GM21367 (cell line): Measurements from ENCODE around the gene GATB.

Experiments used
- ATAC-seq: cut with Tn5 transposase; IDR thresholded peaks from one replicate; pipeline ENCODE4 v1.9.1; 2021; ENCODE audit not compliant: unreplicated experiment

Gene GATB, protein sequence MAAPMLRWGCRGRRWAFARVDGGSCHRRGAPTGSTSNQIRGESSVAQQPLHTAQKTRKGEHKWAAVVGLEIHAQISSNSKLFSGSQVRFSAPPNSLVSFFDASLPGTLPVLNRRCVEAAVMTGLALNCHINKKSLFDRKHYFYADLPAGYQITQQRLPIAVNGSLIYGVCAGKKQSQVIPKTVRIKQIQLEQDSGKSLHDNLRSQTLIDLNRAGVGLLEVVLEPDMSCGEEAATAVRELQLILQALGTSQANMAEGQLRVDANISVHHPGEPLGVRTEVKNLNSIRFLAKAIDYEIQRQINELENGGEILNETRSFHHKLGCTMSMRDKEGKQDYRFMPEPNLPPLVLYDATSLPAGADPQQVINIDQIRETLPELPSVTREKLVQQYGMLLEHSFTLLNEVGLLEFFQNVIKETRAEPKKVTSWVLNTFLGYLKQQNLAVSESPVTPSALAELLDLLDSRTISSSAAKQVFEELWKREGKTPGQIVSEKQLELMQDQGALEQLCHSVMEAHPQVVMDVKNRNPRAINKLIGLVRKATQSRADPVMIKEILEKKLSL

DNA sequence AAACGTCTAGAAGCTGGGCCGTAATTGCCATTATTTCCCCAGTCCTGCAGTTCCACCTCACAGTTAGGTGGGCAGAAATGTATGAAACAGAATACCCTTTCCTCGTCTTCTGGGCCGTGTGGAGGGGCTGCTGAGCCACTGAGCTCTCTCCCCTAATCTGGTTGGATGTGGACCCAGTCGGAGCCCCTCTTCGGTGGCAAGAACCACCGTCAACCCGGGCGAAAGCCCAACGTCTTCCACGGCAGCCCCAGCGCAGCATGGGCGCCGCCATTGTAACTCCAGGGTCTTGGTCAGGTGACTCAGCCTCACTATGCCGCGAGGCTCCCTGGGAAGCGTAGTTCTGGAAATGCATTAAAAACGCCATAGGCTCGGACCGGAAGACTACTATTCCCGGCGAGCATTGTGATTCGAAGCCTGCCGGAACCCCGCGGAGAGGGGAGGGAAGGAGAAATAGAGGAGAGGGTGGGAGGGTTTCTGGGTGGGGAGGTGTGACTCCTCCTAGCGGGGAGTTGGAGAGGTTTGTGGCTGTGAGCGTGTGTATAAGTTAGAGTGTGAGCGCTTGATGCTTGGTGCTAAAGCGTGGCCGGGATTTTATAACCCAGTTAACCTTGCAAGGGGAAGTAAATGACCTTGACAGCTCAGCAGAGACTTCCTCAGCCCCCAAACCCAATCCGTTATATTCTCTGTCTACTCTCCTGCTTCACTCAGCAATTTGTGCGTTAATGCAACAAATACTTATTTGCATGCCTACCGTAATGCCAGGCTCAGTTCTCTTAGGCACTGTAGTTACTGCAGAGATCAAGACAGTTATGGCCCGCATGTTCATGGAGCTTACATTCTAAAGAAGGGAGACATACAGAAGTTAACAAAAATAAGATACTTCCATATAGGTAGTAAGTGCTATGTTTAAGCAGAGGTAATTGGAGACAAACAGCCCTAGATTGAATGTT is at the start of gene GATB:
GATB (minus strand) TSS at position 296 of the 950 bp plus-strand sequence; CDS start at position 271, 25 bp downstream.
- peak; percentile 99 for ATAC-seq

- no peak for ATAC-seq
These were observed 49.7 kb upstream of the GATB start for GRCh38 chr4:151810476-151810875.

DNA sequence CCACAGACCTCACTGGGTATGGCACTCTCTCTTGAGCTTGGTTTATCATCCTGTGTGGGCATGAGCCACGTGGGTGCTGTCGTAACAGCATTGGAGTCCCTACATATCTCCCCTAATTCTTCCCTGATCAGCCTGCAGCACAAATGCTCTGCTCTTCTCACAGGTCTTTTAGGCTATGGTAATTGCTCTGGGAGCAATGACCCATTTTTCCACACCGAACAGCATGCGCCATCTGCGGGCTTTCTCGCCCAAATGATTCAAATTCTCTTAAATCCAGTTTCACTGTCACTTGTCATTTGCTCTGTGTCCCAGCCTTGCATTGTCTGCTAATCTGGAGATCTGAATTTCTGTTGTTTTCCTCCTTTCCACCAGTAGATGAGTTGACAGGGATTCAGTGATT is 48.9 kb upstream of the GATB start:
- no peak for ATAC-seq

DNA sequence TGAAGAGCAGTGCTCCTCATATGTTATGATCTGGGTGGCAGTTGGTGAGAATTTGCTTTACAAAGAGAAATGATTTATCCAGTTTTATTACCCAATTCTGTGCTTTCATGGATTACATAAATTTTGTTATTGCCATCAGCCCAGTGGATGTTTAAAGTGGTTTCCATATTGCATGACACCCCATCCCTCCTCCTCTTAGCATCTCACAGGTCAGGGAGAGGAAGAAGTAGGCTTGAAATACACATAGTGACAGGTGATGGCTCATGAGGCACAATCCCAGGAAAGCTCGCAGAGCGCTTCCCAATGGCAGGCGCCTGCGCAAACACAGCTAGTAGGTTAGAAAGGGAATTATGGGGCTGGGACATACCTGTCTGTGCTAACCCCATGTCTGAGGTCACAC is 47.7 kb upstream of the GATB start:
- no peak for ATAC-seq

DNA sequence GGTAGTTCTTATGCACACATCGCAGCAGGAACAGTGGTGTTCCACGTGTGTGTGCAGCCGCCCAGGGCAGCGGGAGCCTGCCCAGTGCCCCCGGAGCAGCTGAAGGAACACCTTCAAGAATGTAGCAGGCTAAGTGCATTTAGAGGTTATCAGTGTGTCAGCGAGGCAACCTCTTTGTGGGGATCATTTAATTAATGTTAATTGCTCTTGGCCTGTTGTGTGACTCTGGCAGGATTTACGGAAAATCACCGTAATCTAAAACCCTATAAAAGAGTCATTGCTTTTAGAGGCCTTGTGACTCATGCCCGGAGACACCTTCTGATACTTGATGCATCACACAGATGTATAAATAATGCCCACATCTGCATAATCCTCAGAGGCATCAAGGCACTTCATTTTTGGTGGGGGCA is 47.3 kb upstream of the GATB start:
- no peak for ATAC-seq

DNA sequence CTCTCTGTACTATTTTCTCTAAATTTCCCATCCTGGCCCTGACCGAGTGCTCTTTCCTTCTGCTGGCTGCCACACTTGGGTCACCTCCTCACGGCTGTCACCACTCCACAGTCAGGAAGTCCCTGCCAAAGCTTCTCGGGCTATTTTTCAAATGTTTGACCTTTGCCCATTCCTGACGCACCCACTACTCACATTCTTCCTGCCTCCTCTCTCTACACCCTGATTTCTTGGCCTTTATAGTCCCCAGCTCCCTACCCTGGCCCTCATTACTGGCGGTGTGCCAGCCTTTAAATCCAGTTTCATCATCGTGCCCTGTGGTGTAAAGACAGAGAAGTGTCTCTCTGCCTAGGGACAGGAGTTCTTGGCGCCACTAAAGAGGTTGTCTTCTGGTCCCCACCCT is 46.4 kb upstream of the GATB start:
- ATAC-seq = no peak

GRCh38 chr4:151806511-151806927 is 45.7 kb upstream of the GATB start:
- no peak for ATAC-seq

- ATAC-seq = no peak
These were observed 44.0 kb upstream of the GATB start for GRCh38 chr4:151804821-151805220.

DNA sequence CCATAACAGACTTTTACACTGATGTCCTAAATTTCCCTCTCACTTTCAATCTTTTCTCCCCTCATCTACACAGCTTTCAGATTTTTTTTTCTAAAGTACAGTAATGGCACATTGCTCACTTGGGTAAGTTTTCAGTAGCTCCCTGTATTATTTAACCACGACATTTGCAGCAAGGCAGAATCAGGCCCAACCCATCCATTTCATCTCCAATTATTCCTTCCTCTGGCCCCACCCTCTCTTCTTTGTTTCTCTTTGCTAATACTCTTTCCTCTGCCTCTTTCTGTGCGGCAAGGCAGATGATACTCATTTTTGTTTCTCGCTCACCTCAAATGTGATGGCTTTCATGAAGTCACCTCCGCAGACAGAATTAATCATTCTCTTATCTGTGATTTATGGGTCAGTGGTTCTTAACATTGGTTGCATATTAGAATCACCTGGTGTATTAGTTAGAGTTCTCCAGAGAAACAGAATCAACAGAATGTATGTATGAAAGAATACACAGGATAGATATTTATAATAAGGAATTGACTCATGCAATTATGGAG is 43.4 kb upstream of the GATB start:
- no peak for ATAC-seq

- ATAC-seq = no peak
These were observed 42.4 kb upstream of the GATB start for GRCh38 chr4:151803246-151803645.

DNA sequence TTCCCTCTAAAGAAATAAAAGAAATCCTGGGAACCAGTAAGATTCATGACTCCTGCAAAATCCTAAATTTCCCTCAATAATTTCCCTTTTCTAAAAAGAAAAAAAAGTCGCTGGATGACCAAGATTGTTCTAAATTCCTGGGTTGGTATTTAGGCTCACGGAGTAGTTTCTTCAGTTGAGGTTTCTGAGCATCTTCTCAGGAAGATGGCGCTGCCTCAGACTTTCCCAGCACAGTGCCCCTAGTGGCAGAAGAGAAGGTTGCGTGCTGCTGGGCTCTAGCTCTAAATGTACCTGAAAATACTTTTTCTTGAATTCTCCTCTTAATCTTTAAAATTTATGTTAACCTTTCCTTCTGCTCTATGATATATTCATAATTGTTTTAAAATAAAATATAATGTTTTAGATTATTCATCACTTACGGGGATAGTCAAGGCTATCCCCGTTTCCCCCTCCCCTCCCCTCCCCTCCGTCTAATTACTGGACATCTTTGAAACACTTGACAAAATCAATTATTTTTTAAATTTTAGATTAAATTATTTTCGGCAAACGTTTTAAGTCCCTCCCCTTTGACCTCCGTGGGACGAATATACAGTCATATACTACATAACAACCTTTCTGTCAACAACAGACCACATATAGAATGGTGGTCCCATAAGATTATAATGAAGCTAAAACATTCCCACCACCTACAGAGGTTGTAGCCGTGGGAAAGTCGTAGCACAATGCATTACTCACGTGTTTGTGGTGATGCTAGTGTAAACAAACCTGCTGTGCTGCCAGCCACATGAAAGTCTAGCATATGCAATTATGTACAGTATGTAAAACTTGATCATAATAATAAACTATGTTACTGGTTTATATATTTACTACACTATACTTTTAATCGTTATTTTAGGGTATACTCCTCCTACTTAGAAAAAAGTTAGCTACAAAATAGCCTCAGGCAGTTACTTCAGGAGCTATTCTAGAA is 41.0 kb upstream of the GATB start:
- ATAC-seq = peak; percentile 47

GRCh38 chr4:151799417-151800012 is 38.7 kb upstream of the GATB start:
- no peak for ATAC-seq

- ATAC-seq = peak; percentile 77
These were observed 38.0 kb upstream of the GATB start for GRCh38 chr4:151798678-151799416.

- no peak for ATAC-seq
These were observed 37.0 kb upstream of the GATB start for GRCh38 chr4:151797853-151798252.

- no peak for ATAC-seq
These were observed 36.3 kb upstream of the GATB start for GRCh38 chr4:151797131-151797530.

DNA sequence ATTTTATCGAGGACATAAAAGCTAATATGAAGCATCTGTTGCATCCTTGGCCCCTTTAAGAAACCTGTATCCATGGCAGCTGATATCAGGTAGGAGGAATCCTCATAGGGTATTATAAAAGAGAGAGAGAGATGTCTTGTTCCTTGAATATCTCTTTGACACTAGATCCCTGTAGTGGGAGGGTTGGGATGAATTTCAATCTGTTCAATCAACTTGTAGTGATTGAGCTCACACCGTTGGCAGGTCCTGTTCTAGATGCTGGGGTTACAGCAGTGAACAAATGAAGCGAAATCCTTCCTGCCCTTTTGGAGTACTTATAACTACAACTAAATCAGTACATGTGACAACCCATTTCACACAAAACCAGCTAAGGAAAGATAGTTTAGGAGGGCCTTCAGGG is 35.3 kb upstream of the GATB start:
- ATAC-seq = no peak

DNA sequence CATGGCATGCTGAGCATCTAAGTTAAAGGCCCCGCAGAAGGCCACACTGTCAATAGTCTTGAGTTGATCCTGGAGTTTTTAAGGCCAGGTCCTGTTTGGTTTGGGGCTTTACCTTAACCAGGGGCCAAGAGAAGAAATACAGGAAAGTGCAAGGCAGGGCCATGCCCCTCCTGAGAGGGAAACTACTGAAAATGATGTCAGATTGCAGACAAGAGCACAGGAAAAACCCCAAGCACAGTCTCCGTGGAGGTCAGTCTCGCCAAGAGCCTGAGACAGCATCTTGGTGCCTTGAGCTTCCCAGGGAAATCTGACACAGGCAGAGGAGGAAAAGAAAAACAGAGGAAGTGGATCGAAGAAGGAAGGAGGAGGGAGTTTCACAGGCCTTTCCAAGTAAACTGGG is 32.2 kb upstream of the GATB start:
- no peak for ATAC-seq

DNA sequence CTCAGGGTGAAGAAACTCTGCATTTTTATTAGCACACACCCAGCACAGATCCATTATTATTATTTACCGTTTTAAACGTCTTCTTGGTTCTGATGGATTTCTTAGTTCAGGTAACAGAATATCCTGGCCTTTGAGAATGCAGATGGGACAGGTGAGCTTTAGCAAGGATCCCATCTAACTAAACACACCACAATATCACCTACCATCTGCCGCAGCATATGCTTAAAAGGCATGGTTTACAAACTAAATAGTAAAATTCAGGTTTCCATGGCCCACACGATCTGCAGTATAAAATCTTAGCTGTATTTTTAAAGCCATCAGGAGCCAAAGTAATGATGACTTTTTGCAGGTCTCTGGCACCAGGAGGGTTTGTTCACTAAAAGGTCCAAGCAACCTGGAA is 31.7 kb upstream of the GATB start:
- ATAC-seq = no peak

DNA sequence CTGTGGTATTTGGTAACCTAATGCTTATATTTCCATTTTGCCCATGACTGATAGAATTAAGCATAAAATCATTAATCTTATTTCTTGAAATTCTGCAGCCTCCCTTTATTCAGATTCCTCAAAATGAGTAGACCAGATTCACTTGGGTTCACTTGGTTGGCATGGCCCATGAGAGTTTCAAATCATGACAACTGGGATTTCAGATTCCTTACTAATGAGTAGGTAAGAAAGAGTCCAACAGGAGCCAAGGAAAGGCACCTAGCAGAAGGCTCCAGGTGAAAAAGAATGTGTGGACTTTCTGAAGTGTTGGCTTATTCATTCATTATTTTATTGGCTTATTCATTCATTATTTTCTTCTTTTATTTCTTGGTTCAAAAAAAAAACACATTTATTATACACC is 27.2 kb upstream of the GATB start:
- ATAC-seq = no peak
